Measurements from ENCODE around the gene UBALD2. TPM values are rescaled to one million over a fixed set of nuclear protein-coding genes. Genes with fewer than 3 reads are reported as not detected.
"Not testable (repeated sequence)": the region's sequence is repeated elsewhere in the genome, so short reads cannot be mapped to it uniquely, and the experiment has no call there.

The UBALD2 gene
- total RNA-seq: 18.4 TPM

- TF ChIP-seq POLR2AphosphoS5 (IDR thresholded peaks at IDR 0.05; ENCODE audit: insufficient read depth in 1 of 2, low read depth in 1 of 2) (peak; percentile 89 to 96), POLR2A (IDR thresholded peaks at IDR 0.05) (peak; percentile 9 to 87), CTCF (IDR thresholded peaks at IDR 0.05) (no peak)
- Histone ChIP-seq H3K27ac (peak within 1 kb of the TSS; percentile 97), H3K4me1 (peaks cover 60% of the 10 kb centered on the region), H3K4me3 (peak within 1 kb of the TSS; percentile 86 to 99), H3K9me3 (no peaks in the 10 kb centered on the region), H3K27me3 (no peaks in the 10 kb centered on the region), H3K36me3 (peaks cover 0 to 5% of the 10 kb centered on the region in 2 donors)
- intact Hi-C loops (cut with DNase I): no loop called here
- DNase-seq (ENCODE audit: extremely low spot score in 2 of 2): peak; percentile 99 to 100
Observed at GRCh38 chr17:76264755-76265623, at the start of gene UBALD2. Gene UBALD2 (plus strand): TSS chr17:76265348. CDS start chr17:76265506, 158 bp downstream.

GRCh38 chr17:76217081-76217480 lies 48.1 kb upstream of the UBALD2 start:
- Histone ChIP-seq H3K27me3 (no peaks in the 10 kb centered on the region), H3K9me3 (no peaks in the 10 kb centered on the region), H3K4me3 (no peak overlapping the region), H3K27ac (no peak overlapping the region), H3K4me1 (no peaks in the 10 kb centered on the region), H3K36me3 (no peaks in the 10 kb centered on the region)
- TF ChIP-seq POLR2AphosphoS5 (IDR thresholded peaks at IDR 0.05; ENCODE audit: insufficient read depth in 1 of 2, low read depth in 1 of 2) (no peak), CTCF (IDR thresholded peaks at IDR 0.05) (no peak)
- DNase-seq (ENCODE audit: extremely low spot score in 2 of 2): no peak
- intact Hi-C loops (cut with DNase I): no loop called here

- peak in 1 of 2 donors; percentile 6 for DNase-seq (ENCODE audit: extremely low spot score in 2 of 2)
- no peak overlapping the region for H3K27ac ChIP-seq
- no peak overlapping the region for H3K4me3 ChIP-seq
- H3K4me1 ChIP-seq: no peaks in the 10 kb centered on the region
- intact Hi-C loops (cut with DNase I): no loop called here
- H3K36me3 ChIP-seq: no peaks in the 10 kb centered on the region
- no peaks in the 10 kb centered on the region for H3K9me3 ChIP-seq
- no peak for TF ChIP-seq POLR2AphosphoS5 (IDR thresholded peaks at IDR 0.05; ENCODE audit: insufficient read depth in 1 of 2, low read depth in 1 of 2)
- no peak for TF ChIP-seq POLR2A (IDR thresholded peaks at IDR 0.05)
- TF ChIP-seq CTCF (IDR thresholded peaks at IDR 0.05): no peak
- H3K27me3 ChIP-seq: no peaks in the 10 kb centered on the region
Observed at GRCh38 chr17:76219670-76220383, 45.3 kb upstream of the UBALD2 start.

GRCh38 chr17:76223802-76224201 lies 41.3 kb upstream of the UBALD2 start:
- DNase-seq (ENCODE audit: extremely low spot score in 2 of 2): no peak
- H3K27ac ChIP-seq: no peak overlapping the region
- H3K27me3 ChIP-seq: no peaks in the 10 kb centered on the region
- TF ChIP-seq CTCF (IDR thresholded peaks at IDR 0.05) (no peak), POLR2AphosphoS5 (IDR thresholded peaks at IDR 0.05; ENCODE audit: insufficient read depth in 1 of 2, low read depth in 1 of 2) (no peak), POLR2A (IDR thresholded peaks at IDR 0.05) (no peak)
- H3K4me3 ChIP-seq: no peak overlapping the region
- no peaks in the 10 kb centered on the region for H3K4me1 ChIP-seq
- H3K9me3 ChIP-seq: no peaks in the 10 kb centered on the region
- no peaks in the 10 kb centered on the region for H3K36me3 ChIP-seq
- intact Hi-C loops (cut with DNase I): no loop called here

GRCh38 chr17:76225373-76226086 lies 39.6 kb upstream of the UBALD2 start:
- H3K9me3 ChIP-seq; H3K27me3 ChIP-seq; intact Hi-C loops (cut with DNase I); H3K4me1 ChIP-seq; H3K36me3 ChIP-seq; H3K4me3 ChIP-seq; DNase-seq (ENCODE audit: extremely low spot score in 2 of 2); H3K27ac ChIP-seq: not testable (repeated sequence)

- H3K36me3 ChIP-seq; H3K9me3 ChIP-seq; intact Hi-C loops (cut with DNase I); H3K27me3 ChIP-seq; H3K4me1 ChIP-seq; H3K4me3 ChIP-seq; DNase-seq (ENCODE audit: extremely low spot score in 2 of 2); H3K27ac ChIP-seq: not testable (repeated sequence)
Observed at GRCh38 chr17:76226749-76227148, 38.4 kb upstream of the UBALD2 start.

Measured in vagina (tissue), 2 donors.